Body of pancreas (tissue), 4 donors: ENCODE results near the gene KIAA1328. TPM values are rescaled to one million over a fixed set of nuclear protein-coding genes. Genes with fewer than 3 reads are reported as not detected.

Experiments
- ATAC-seq: fragments of 150-250 bp; one replicate; pipeline ENCODE4 v1.9.1; 2016
- DNase-seq, 4 donors: peaks; one replicate each; pipeline ENCODE4 v3.0.0-alpha.2; 2019
- H3K27ac ChIP-seq, 4 donors: fragments of 200-600 bp; sonication (generic); 1 replicate in 3 of 4; 2 replicates in 1 of 4; pipeline versions ENCODE4 v1.5.1 to v1.6.1; 2016 to 2019; ENCODE audit warnings: mild to moderate bottlenecking in 1 of 4, mixed read lengths in 1 of 4, moderate library complexity in 1 of 4
- H3K27me3 ChIP-seq, 2 donors: fragments of 200-600 bp; sonication (generic); one replicate each; pipeline ENCODE4 v1.6.0; 2016; ENCODE audit warnings: mild to moderate bottlenecking in 1 of 2
- H3K36me3 ChIP-seq, 2 donors: fragments of 200-600 bp; sonication (generic); replicated peaks in 1 of 2; 2 replicates each; pipeline ENCODE4 v1.5.1; 2016; ENCODE audit warnings: low read depth in 2 of 2; ENCODE audit not compliant: insufficient read depth in 1 of 2
- H3K4me1 ChIP-seq: fragments of 200-600 bp; sonication (generic); one replicate; pipeline ENCODE4 v1.6.0; 2016
- H3K4me3 ChIP-seq, 2 donors: fragments of 200-600 bp; sonication (generic); 1 replicate in 1 of 2; 2 replicates in 1 of 2; pipeline ENCODE4 v1.5.1; 2016 to 2019
- H3K9me3 ChIP-seq, 3 donors: fragments of 200-600 bp; sonication (generic); 1 replicate in 2 of 3; 2 replicates in 1 of 3; pipeline ENCODE4 v1.5.1; 2016
- CTCF ChIP-seq, 7 experiments: fragments of 450-650 bp in 4 of 7; fragments of 200-600 bp in 3 of 7; sonication (generic) in 3 of 7; IDR thresholded peaks; one replicate each; pipeline ENCODE4 v1.5.1; 2016 to 2019; ENCODE audit warnings: antibody characterized with exemption in 7 of 7
- POLR2A ChIP-seq, 3 donors: fragments of 450-650 bp; IDR thresholded peaks; one replicate each; pipeline ENCODE4 v1.6.1; 2016; ENCODE audit warnings: antibody characterized with exemption in 3 of 3, mild to moderate bottlenecking in 2 of 3
- WGBS, 2 donors: methylation state at CpG; one replicate each; pipeline ENCODE4 v1.1.5; 2017; 5-methylcytosine and 5-hydroxymethylcytosine counted together
- intact Hi-C: fragments of 100-400 bp; cut with DNase I; formaldehyde crosslinking; loops from one replicate; pipeline ENCODE4 v1.15.1; 2023
- total RNA-seq, 2 donors: library from RNA; depleted of rRNA; stranded (reverse); fragments of >200 nt; gene quantifications; one replicate each; pipeline ENCODE4 v1.1.0, GENCODE V29; 2016

KIAA1328 gene
- total RNA-seq, 2 donors from 2014 or later: 10.9 to 21.8 TPM

GRCh38 chr18:37252854-37253393, 424.0 kb downstream of the KIAA1328 start:
- TF ChIP-seq CTCF (IDR thresholded peaks at IDR 0.05) (no peak), POLR2A (IDR thresholded peaks at IDR 0.05) (no peak)
- no peaks in the 10 kb centered on the region for H3K27me3 ChIP-seq
- no peak overlapping the region for H3K4me3 ChIP-seq
- WGBS, 2 donors: 59 to 61% methylated on average over 8 to 12 of the region's 12 CpGs
- H3K9me3 ChIP-seq: no peaks in the 10 kb centered on the region
- H3K4me1 ChIP-seq: peaks cover 18% of the 10 kb centered on the region
- ATAC-seq (no peak), DNase-seq (peak in 2 of 4 donors; percentile 10 to 28)
- H3K27ac ChIP-seq: peak overlapping the region in 2 of 4 donors; percentile 39 to 58
- intact Hi-C loops: no loop called here
- no peaks in the 10 kb centered on the region for H3K36me3 ChIP-seq

- ATAC-seq (peak; percentile 87), DNase-seq (peak; percentile 60 to 78 (median 68))
- Histone ChIP-seq H3K27me3 (no peaks in the 10 kb centered on the region), H3K36me3 (no peaks in the 10 kb centered on the region), H3K4me1 (peaks cover 18% of the 10 kb centered on the region), H3K9me3 (no peaks in the 10 kb centered on the region), H3K4me3 (peak overlapping the region; percentile 8 to 28), H3K27ac (peak overlapping the region in 3 of 4 donors; percentile 35 to 58 (median 50))
- WGBS, 2 donors: 7% methylated on average over 64 of the region's 83 CpGs; no CpG with 5 or more reads in 1 of the 2 donors
- intact Hi-C loops: no loop called here
- TF ChIP-seq CTCF (IDR thresholded peaks at IDR 0.05): peak in 2 of 7 experiments; percentile 18 to 37
- TF ChIP-seq POLR2A (IDR thresholded peaks at IDR 0.05): no peak
Observed at GRCh38 chr18:37253394-37254235, 424.7 kb downstream of the KIAA1328 start.

- 4 to 10% methylated on average over 2 to 23 of the region's 49 CpGs for WGBS, 2 donors
- peak; percentile 20 to 50 (median 32) for DNase-seq
- TF ChIP-seq CTCF (IDR thresholded peaks at IDR 0.05) (no peak), POLR2A (IDR thresholded peaks at IDR 0.05) (no peak)
- peak overlapping the region; percentile 4 to 50 (median 24) for H3K27ac ChIP-seq
- no peaks in the 10 kb centered on the region for H3K27me3 ChIP-seq
- H3K4me1 ChIP-seq: peaks cover 18% of the 10 kb centered on the region
- peak; percentile 41 for ATAC-seq
- peak overlapping the region; percentile 8 to 9 for H3K4me3 ChIP-seq
- no peaks in the 10 kb centered on the region for H3K9me3 ChIP-seq
- H3K36me3 ChIP-seq: no peaks in the 10 kb centered on the region
- intact Hi-C loops: no loop called here
Observed at GRCh38 chr18:37254236-37254754, 425.4 kb downstream of the KIAA1328 start.

GRCh38 chr18:37254973-37255372, 426.0 kb downstream of the KIAA1328 start:
- Histone ChIP-seq H3K4me3 (no peak overlapping the region), H3K4me1 (peaks cover 18% of the 10 kb centered on the region), H3K27me3 (no peaks in the 10 kb centered on the region), H3K36me3 (no peaks in the 10 kb centered on the region), H3K9me3 (no peaks in the 10 kb centered on the region), H3K27ac (no peak overlapping the region)
- ATAC-seq (no peak), DNase-seq (no peak)
- WGBS, 2 donors: 76 to 83% methylated on average over 12 of the region's 12 CpGs
- TF ChIP-seq POLR2A (IDR thresholded peaks at IDR 0.05): no peak
- TF ChIP-seq CTCF (IDR thresholded peaks at IDR 0.05): no peak
- intact Hi-C loops: no loop called here
